ENCODE data around the gene SERPINI1.

The SERPINI1 gene

GRCh38 chr3:167739190-167739810, 3.8 kb downstream of the SERPINI1 start:
- DNase-seq (ENCODE audit: low read depth) = no peak
- TF ChIP-seq, protein P1, sequence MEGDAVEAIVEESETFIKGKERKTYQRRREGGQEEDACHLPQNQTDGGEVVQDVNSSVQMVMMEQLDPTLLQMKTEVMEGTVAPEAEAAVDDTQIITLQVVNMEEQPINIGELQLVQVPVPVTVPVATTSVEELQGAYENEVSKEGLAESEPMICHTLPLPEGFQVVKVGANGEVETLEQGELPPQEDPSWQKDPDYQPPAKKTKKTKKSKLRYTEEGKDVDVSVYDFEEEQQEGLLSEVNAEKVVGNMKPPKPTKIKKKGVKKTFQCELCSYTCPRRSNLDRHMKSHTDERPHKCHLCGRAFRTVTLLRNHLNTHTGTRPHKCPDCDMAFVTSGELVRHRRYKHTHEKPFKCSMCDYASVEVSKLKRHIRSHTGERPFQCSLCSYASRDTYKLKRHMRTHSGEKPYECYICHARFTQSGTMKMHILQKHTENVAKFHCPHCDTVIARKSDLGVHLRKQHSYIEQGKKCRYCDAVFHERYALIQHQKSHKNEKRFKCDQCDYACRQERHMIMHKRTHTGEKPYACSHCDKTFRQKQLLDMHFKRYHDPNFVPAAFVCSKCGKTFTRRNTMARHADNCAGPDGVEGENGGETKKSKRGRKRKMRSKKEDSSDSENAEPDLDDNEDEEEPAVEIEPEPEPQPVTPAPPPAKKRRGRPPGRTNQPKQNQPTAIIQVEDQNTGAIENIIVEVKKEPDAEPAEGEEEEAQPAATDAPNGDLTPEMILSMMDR (IDR thresholded peaks at IDR 0.05; ENCODE audit: insufficient read depth, low read depth, low read length, missing control alignments) = no peak
- no peak overlapping the region for H3K4me3 ChIP-seq (ENCODE audit: low read depth, low read length)

DNA sequence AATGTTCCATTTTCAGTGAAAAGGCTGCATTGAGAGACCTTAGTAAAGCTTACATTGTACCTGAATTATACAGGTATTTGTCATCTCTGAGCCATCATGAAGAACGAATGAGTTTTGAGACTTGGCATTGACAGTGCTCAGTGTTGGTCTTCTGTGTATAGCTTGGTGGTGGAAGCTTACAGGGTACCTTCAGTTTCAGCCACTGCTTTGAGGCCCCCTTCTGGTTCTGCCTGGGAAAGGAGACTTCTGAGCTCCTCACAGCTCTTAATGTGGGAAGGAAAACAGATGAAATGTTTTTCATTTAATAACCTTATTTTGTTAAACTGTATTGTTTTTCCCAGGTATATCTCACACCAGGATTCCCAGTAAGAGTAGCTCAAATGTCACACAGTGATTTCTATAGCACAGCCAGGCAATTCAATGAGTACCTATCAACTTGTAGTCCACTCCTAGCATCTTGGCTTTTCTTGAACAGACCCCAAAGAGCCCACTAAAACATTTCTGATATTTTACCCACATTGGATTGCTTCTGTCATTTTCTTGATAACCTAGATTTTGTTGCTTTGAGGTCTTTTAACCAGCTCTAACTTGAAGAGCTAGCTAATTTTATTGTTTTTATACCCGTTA, 5.6 kb downstream of the SERPINI1 start:
- no peak overlapping the region for H3K4me3 ChIP-seq (ENCODE audit: low read depth, low read length)
- peak; percentile 57 for DNase-seq (ENCODE audit: low read depth)
- TF ChIP-seq, protein P1 (IDR thresholded peaks at IDR 0.05; ENCODE audit: insufficient read depth, low read depth, low read length, missing control alignments) = peak; percentile 41

GRCh38 chr3:167742338-167742737, 6.8 kb downstream of the SERPINI1 start:
- no peak for DNase-seq (ENCODE audit: low read depth)
- H3K4me3 ChIP-seq (ENCODE audit: low read depth, low read length) = no peak overlapping the region
- TF ChIP-seq, protein P1 (IDR thresholded peaks at IDR 0.05; ENCODE audit: insufficient read depth, low read depth, low read length, missing control alignments) = no peak

DNA sequence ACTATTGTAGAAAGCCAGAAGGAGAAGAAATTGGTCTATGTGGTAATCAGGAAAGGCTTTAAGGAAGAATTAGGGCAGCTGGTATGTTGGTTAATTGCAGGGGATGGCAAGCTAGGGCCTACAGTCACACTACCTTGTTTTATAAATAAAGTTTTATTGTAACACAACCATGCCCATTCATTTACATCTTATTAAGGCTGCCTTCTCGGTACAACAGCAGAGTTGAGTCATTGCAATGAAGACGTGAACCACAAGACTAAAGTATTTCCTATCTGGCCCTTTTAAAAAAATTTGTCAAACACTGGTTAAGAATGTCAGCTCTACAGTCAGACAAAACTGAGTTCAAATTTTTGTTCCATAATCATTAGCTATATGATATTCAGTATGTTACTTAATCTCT, 8.3 kb downstream of the SERPINI1 start:
- TF ChIP-seq, protein P1 (IDR thresholded peaks at IDR 0.05; ENCODE audit: insufficient read depth, low read depth, low read length, missing control alignments) = no peak
- DNase-seq (ENCODE audit: low read depth) = no peak
- H3K4me3 ChIP-seq (ENCODE audit: low read depth, low read length) = no peak overlapping the region

- TF ChIP-seq, protein P1 (IDR thresholded peaks at IDR 0.05; ENCODE audit: insufficient read depth, low read depth, low read length, missing control alignments) = no peak
- DNase-seq (ENCODE audit: low read depth) = no peak
- H3K4me3 ChIP-seq (ENCODE audit: low read depth, low read length) = no peak overlapping the region
Observed at GRCh38 chr3:167749209-167749608, 13.7 kb downstream of the SERPINI1 start.

- H3K4me3 ChIP-seq (ENCODE audit: low read depth, low read length) = no peak overlapping the region
- TF ChIP-seq, protein P1 (IDR thresholded peaks at IDR 0.05; ENCODE audit: insufficient read depth, low read depth, low read length, missing control alignments) = no peak
- DNase-seq (ENCODE audit: low read depth) = no peak
Observed at GRCh38 chr3:167749728-167750127, 14.2 kb downstream of the SERPINI1 start.

All from GM12865 (cell line).